ENCODE data around the gene MEX3D.
"Not testable (repeated sequence)": the region's sequence is repeated elsewhere in the genome, so short reads cannot be mapped to it uniquely, and the experiment has no call there.

Gene MEX3D

GRCh38 chr19:1533510-1534150, 34.5 kb downstream of the MEX3D start:
- DNase-seq = no peak

- DNase-seq = no peak
Measured at GRCh38 chr19:1532003-1532402, 36.1 kb downstream of the MEX3D start.

DNA sequence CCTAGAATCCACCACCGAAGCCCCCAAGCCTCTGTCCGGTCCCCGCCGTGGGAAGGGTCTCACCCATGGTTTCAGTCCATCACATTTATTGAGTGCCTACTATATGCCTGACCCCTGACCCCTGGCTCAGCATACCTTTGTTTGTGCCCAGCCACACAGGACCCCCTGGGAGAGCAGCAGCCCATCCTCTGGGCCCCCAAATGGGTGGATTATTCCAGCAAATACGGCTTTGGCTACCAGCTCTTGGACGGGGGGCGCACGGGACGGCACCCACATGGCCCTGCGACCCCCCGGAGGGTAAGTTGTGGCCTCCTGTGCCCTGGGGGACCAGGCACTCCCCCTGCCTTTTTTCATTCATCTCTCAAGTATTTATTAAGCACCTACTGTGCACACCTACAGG, 36.5 kb downstream of the MEX3D start:
- no peak for DNase-seq

GRCh38 chr19:1530856-1531255, 37.3 kb downstream of the MEX3D start:
- not testable (repeated sequence) for DNase-seq

DNA sequence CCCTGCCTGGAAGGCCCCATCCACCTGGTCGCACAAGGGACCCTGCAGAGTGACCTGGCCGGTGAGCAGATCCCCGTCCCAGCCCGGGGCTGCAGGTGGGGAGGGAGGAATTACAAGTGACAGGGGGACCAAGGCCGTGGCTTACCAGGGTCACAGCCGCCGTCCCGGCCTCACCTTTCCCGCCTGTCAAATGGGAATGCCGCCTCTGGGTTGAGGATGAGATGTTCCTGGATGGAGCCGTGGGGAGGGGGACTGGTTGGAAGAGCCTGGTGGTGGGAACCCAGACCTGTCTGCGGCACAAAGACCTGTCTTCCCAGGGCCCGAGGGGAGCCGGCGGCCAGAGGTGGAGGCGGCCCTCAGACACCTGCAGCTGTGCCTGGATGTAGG, 38.7 kb downstream of the MEX3D start:
- no peak for DNase-seq

GRCh38 chr19:1528596-1529429, 39.3 kb downstream of the MEX3D start:
- no peak for DNase-seq

- no peak for DNase-seq
Measured at GRCh38 chr19:1527650-1528309, 40.3 kb downstream of the MEX3D start.

DNA sequence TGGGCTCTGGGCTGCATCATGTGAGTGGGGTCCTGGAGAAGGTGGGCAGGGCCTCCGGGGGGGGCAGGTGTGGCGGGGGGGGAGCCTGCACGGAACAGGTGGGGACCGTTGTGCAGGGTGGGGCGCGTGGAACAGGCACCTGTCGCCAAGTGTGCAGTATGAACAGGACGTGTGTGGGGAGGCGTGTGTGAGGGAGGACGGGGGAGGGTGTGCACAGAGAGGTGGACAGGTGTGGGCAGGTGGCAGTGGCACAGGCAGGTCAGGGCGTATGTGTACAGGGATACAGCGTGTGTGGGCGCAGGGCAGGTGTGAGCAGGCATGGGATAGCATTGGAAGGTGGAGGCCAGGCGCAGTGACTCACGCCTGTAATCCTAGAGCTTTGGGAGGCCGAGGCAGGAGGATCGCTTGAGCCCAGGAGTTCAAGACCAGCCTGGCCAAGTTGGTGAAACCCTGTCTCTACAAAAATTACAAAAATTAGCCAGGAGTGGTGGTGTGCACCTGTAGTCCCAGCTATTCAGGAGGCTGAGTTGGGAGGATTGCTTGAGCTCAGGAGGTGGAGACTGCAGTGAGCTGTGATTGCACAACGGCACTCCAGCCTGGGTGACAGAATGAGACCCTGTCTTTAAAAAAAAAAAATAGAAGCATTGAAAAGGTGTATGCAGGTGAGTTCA, 41.0 kb downstream of the MEX3D start:
- DNase-seq = no peak

DNA sequence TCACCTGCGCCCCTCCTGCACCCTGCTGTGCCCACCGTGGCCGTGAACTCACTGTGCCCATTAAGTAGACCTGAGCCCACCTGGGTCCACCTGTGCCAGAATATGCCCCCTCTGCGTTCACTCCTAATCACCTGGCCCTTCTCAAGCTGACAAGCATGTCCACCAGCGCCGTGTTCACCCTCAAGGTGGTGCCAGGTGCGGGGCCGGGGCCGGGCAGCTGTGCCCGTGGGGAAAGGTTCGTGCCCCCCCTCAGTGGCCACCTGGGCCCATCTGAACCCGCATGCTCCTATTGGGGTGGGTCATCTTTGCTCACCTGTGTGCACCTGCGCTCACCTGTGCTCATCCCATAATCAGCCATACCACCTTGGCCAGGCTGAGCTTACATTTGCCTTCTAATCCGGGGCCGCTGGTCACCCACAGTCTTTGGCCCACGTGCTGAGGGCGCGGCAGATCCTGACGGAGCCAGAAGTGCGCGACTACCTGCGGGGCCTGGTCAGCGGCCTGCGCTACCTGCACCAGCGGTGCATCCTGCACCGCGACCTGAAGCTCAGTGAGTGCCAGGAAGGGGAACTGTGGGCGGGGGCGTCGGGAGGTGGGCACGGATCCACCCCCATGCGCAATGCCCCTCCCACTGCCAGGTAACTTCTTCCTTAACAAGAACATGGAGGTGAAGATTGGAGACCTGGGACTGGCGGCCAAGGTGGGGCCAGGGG, 41.9 kb downstream of the MEX3D start:
- DNase-seq = no peak

DNA sequence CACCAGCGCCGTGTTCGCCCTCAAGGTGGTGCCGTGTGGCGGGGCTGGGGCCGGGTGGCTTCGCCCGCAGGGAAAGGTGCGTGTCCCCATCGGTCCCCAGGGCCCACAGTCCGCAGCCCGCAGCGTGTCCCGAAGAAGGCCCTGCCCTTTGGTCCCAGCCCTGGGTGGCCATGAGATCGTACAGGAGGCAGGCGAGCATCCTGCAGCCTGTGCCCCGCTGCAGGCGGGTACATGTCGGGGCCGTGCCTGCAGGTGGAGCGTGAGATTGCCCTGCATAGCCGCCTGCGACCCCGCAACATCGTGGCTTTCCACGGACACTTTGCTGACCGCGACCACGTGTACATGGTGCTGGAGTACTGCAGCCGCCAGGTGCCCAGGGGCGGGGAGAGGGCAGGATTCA, 42.8 kb downstream of the MEX3D start:
- DNase-seq = no peak

- DNase-seq = no peak
Measured at GRCh38 chr19:1524972-1525325, 43.2 kb downstream of the MEX3D start.

- no peak for DNase-seq
Measured at GRCh38 chr19:1524287-1524971, 43.7 kb downstream of the MEX3D start.

GRCh38 chr19:1523412-1524286, 44.5 kb downstream of the MEX3D start, which contains the start of gene PLK5:
Gene PLK5 (plus strand): TSS chr19:1524077. CDS start chr19:1526997, 2,920 bp downstream.
- DNase-seq = no peak

DNA sequence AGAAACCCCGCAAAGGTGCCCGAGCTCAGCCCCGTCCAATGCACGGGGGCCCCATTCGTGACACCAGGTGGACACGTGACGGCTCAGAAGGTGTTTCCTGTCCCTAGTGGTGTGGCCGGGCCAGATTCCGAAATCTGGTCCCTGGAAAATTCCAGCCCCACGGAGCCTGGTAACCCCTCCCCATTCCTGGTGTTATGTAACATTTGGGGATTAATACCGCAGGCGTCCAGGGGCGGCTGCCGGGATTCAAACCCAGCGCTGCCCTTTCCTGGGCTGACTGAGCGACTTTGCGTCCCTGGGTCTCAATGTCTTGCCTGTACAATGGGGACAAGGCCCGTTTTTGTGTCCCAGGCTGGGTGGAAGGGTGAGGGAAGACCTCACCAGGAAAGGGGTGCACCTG, 45.3 kb downstream of the MEX3D start:
- DNase-seq = no peak

DNA sequence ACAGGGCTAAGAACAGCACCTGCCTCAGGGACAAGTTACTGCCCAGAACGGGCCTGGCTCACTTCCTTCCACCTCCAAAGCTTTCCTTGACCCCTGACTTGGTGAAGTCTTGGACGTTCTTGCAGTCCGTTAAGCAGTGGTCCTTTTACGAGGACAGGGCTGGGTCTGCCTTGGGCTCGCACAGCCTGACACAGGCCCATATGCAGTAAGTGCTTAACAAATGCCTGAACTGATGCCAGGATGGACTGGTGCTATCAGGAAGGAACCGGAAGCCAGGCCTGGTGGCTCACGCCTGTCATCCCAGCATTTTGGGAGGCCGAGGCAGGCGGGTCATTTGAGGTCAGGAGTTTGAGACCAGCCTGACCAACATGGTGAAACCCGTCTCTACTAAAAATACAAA, 46.1 kb downstream of the MEX3D start:
- DNase-seq = no peak

GRCh38 chr19:1521636-1522035, 46.5 kb downstream of the MEX3D start:
- no peak for DNase-seq

- DNase-seq = no peak
Measured at GRCh38 chr19:1520203-1520780, 47.8 kb downstream of the MEX3D start.

DNA sequence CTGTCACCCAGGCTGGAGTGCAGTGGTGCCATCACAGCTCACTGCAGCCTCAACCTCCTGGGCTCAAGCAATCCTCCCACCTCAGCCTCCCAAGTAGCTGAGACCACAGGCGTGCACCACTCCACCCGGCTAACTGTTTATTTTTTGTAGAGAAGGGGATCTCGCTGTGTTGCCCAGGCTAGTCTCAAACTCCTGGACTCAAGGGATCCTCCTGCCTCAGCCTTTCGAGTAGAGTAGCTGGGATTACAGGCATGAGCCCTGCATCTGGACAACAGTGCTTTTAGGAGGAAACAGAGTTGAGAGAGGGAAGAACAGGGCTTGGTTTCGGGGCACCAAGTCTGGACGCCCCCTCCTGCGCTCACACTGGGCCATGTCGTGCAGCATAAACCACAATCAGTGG, 48.3 kb downstream of the MEX3D start:
- DNase-seq = not testable (repeated sequence)

DNA sequence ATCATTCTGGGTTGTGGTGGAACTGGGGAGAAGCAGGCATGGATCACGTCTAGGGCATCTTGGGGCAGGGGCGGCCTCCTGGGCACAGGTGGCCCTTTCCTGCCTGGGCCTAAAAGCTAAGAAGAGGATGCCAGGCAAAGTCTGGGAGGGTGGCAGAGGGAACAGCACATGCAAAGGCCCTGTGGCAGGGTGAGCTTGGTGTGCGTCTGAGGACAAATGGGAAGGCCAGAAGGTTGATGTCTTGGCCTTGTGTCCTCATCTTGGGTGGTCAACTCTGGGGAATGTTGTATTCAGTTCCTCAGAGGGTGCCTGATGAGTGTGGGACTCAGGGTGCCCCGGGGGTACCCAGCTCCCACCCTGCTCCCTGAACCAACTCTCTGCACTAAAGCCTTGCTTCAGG, 49.7 kb downstream of the MEX3D start:
- DNase-seq = no peak

GRCh38 chr19:1516395-1516753, 51.8 kb downstream of the MEX3D start:
- no peak for DNase-seq
